Measurements from ENCODE around the gene KRT28.

GRCh38 chr17:40836020-40836419, 36.3 kb upstream of the KRT28 start:
- TF ChIP-seq CTCF (conservative IDR thresholded peaks at IDR 0.05) (no peak), EZH2 (IDR thresholded peaks at IDR 0.05; ENCODE audit: low read depth) (no peak)

All from PC-9 (cell line).